LHCN-M2 (cell line): ENCODE results near the gene RAPGEF6. TPM values are rescaled to one million over a fixed set of nuclear protein-coding genes. Genes with fewer than 3 reads are reported as not detected.
"Not testable (repeated sequence)": the region's sequence is repeated elsewhere in the genome, so short reads cannot be mapped to it uniquely, and the experiment has no call there.

Experiments
- DNase-seq: peaks from one replicate; pipeline ENCODE4 v3.0.0-alpha.2; 2012; ENCODE audit warnings: low read depth
- total RNA-seq: library from RNA; depleted of rRNA; stranded (reverse); fragments of >200 nt; gene quantifications from 2 replicates; pipeline ENCODE4 v1.2.3, GENCODE V29; 2014

Gene RAPGEF6
- total RNA-seq, 1 experiment from 2014 or later: 12.4 TPM

DNA sequence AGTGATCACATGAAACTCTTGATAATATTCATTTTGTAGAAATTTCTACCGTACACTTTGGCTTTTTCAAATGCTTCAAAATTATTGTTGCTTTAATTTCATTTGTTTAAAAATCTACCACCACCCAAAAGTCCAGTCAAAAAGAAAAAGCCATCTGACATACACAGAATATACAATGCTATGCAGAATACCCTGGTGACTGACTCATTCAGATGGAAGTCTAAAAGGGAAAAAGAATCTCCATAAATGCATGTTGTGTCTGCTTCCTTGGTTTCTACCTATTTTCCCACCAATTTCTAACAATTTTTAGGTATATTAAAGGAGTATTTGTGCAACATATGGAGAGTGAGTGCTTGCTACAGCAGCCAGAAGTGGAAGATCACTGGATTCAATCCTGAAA lies 9.3 kb upstream of the RAPGEF6 start:
- no peak for DNase-seq

DNA sequence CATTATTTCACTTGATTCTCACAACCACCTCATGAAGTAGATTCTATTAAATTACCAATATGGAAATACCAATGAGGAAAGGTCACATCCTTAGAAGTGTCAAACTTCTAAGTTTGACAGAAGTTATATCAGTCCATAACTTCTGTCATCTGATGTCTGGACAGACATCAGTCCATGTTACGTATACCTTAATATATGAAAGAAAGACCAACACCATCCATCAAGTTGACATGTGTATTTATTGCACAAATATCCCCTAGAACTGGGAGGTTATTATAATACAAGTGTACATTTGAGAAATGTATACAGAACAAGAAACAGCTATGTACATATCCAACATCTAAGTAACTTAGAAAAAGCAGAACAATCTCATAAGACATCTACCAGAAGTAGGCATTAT lies 6.5 kb upstream of the RAPGEF6 start:
- no peak for DNase-seq

DNA sequence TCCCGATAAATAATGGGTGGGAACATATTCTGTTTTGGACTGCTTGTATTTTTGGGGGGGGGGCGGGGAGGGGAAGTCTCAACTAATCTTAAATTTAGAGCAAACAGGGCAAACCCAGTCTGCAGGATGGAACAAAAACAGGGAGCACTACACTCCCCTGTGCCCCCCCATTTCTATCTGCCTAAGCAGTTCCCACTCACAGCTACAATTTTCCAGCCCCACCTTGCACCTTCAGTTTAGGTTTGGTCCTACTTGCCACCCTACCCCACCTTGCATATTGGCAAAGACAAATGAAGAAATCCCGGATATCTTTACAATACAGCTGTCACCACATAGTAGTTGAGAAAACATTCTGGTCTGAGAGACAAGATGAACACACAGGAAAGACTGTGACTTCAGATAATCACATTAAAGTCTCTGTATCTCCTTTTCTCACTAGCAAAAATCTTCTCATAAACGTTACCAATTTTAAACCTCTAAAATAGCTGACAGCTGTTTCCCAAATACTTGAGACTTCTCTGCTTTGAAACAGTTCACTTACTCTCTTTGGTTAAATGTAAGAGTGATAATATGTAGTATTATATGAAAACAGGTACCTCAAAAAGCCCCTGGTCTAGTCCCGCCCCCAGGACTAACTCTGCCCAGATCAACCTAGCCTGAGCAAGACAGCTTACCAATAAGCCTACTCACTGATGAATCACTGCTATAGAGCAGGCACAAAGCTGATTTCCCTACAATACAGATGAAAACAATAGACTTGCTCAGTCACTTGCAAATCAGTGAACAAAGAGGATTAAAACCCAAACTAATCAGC lies 5.2 kb upstream of the RAPGEF6 start:
- DNase-seq: peak; percentile 35

DNA sequence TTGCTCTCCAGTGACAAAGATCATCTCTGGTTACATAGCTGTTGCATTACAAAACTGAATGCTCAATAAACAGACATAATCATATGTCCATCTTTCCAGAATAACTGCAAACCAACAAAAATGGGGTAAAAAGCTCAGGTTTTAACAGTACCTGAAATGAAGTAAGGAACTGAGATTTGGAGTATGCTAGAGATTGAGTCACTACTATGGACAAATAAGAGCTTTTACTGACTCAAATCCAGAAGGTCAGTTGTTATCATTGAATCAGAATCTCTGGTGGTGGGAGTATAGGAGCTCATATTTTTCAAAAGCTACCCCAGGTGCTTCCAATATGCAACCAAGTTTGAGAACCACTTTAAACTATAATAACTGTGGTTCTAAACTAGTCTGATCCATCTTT lies 4.1 kb upstream of the RAPGEF6 start:
- DNase-seq: no peak

DNA sequence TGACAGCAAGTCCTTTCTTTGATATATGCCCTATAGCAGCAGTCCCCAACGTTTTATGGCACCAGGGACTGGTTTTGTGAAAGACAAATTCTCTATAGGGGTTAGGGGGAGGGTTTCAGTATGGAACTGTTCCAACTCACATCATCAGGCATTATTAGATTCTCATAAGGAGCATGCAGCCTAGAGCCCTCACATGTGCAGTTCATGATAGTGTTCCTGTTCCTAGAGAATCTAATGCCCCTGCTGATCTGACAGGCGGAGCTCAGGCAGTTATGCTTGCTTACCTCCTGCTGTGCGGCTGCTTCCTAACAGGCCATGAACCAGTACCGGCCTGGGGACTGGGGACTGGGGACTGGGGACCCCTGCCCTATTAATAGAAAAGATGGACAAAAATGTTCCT lies 2.7 kb upstream of the RAPGEF6 start:
- no peak for DNase-seq

DNA sequence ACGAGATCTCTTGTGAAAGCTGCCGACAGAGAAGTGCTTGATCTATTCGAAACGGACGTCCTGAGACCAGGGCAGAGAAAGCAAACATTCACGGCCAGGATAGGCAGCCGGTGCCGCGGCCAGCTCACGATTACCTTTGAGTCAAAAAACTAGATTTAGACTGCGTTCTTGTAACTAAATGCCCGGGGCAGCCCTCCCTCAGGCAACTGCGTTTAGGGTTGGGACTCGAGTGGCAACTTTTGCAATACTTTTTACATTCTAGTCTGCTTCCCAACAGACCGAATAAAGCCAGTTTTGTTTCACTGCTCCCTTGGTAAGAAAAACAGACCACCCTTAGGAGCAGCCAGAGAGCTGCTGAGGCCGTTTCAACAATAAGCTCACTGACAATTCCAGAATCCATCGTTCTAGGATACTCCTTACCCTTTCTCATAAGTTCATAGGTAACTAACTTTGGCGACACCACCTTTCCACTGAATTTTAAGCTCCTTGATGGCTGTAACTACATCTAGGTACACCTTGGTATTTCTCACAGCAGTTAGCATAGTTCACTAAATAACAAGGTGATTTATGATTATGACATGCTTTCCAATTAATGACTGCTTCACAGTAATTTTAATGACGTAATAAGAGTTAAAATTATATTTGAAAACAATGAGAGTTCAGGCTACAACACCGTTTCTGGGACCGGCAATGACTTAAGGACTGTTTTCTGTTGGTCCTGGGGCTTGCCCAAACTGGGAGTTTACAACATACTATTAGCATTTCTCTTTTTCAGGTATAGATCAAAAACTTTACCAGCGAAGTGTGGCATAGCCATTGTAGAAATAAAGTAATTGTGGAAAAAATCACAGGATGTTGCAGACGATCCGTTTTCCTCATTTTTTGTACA lies 899 bp upstream of the RAPGEF6 start:
- DNase-seq: no peak

DNA sequence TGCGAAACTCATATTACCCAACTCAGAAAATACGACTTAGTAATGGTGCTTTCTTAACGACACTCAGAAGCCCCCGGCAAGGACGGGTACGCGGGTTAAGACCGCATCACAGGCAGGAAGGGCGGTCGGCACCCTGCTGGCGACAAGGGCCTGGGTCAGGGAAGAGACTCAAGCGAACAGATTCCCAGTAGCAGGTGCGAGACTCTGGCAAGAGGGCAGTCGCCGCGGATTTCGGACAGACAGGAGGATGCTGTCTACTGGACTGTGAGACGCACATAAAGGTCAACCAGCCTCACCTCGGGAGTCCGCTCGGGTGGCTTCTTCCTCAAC lies 398 bp downstream of the RAPGEF6 start:
- DNase-seq: peak; percentile 61

DNA sequence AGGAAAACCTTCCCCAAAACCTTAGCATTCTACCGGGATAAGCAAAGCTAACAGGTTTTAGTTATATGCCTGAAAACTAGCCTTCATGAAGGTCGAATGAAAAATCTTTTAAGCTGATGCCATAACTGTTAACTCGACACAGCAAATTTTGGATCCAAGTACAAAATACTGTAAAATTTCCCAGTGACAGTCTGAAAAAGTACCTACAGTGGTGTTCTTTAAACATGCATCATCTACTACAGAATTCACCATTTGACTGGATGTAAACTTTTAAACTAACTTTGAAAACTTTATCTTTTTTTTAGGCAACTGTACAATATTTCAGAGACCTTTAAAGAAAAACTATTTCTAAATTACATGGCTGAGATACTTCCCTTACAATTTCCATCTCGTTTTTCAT lies 791 bp downstream of the RAPGEF6 start:
- DNase-seq: no peak

DNA sequence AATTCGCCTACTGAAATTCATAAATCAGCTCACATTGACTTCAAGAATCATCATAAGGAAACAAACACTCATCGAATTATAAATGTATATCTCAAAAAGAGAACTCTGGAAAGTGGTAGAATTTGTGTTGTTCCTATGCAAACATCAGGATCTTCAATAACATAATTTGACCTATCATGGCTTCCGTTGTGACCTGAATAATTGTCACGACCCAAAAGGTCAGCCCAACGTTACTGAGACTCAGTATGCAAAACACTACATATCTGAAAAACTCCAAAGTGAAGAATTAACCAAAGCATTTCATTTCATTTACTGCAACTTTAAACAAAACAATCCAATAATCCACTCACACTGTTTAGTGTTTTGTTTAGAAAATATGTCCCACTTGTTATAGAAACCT lies 1.2 kb downstream of the RAPGEF6 start:
- DNase-seq: no peak

DNA sequence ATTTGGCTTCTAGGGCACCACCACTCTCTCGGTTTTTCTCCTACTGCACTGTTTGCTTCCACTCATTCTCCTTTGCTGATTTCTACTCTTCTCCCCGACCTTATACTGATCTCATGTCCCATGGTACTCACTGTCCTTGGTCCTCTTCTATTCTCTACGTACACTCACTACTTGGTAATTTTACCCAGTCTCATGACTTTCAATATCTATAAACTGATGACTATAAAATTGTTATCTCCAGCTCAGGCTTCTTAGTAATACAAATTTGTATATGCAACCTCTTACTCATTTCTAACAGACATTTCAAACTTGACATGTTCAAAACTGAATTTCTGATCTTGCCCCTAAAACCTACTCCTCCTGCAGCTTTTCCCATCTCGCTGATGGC lies 4.1 kb downstream of the RAPGEF6 start:
- DNase-seq: no peak

DNA sequence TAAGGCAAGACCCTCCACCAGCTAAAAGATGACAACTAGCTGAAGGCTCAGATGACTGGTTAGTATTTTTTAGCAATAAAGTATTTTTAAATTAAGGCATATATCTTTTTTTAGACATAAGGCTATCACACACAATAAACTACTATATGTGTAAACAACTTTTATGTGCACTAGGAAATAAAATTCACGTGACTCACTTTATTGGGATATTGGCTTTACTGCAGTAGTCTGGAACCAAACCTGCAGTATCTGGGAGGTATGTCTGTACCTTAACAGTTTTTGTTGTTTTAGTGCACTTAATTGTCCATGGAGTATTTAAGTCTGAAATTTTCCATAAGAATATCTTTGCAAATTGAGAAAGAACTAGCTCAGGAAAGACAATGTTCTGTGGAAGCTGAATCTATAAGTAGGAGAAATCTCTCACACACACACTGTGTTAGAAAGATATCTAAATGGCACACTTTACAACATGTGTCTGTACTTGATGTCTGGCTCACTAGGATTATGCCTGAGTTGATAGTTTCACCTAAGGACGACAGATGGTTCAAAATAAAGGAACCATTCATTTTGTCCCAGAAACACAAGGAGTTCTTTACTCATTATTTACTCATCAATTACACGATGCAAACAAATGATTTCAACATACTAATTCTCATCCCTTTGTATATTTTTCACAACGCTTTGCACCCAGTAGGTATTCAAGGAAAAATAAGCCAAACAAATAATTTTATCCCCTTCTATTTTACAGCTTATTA lies 4.6 kb downstream of the RAPGEF6 start:
- no peak for DNase-seq

DNA sequence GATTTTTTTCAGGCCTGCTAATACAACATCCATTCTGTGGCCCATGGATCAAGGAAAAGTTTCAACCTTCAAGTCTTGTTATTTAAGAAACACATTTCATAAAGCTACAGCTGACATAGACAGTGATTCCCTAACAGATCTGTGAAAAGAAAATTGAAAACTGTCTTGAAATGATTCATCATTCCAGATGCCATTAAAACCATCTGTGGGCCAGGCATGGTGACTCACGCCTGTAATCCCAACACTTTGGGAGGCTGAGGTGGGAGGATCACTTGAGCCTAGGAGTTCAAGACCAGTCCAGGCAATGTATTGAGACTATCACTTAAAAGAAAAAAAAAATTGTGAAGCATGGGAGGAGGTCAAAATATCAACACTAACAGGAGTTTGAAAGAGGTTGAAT lies 6.0 kb downstream of the RAPGEF6 start:
- peak; percentile 75 for DNase-seq

DNA sequence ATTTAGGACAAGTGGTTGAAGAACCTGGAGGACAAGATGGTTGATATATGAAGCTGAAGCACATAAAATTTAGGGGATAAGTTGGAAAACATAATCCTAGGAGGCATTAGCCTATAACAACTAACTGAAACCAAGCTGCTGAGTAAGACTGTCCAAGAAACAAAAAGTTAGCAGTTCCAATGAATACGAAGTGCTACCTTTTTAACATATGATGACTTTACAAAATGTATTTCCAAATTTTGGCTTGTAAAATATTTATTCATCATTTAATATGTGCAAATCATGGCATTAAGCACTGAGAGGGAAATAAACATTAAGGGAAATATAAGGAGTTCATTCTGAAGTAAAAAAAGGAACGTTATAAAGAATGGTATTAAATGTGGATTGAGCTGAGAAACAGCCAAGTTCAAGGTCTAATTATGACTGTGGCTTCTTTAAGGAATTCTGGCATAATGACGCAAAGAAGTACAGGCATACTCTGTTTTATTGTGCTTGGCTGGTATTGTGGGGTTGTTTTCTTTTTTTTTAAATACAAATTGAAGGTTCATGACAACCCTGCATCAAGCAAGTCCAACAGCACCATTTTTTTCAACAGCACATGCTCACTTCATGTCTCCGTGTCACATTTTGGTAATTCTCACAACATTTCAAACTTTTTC lies 7.7 kb downstream of the RAPGEF6 start:
- DNase-seq: no peak

DNA sequence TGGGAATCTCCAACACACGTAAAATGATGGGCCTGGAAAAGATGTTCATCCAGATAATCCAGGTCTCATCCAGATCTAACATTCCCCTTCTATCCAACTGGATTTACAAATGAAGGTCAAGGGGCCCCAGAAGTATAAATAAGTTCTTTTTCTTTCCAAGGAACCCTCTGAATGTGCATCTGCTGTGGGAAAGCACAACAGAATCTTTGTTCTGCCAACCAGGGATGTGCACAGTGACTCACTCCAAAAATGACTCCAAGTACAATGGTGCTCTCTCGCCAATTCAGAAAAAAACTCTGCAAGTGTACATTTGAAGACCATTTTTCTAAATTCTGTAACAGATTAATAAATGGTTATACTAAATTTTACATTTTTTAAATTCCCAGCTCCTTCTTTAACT lies 12.4 kb downstream of the RAPGEF6 start:
- peak; percentile 78 for DNase-seq

DNA sequence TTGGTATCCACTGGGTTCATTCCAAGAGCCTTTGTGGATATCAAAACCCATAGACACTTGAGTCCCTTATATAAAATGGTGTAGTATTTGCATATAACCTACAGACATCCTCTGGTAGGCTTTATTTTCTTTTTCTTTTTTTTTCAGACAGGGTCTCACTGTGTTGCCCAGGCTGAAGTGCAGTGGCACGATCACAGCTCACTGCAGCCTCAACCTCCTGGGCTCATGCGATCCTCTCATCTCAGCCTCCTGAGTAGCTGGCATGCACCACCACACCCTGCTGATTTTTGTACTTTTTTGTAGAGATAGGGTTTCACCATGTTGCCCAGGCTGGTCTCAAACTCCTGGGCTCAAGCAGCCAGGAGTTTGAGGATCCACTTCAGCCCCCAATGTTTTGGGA lies 13.9 kb downstream of the RAPGEF6 start:
- DNase-seq: not testable (repeated sequence)

DNA sequence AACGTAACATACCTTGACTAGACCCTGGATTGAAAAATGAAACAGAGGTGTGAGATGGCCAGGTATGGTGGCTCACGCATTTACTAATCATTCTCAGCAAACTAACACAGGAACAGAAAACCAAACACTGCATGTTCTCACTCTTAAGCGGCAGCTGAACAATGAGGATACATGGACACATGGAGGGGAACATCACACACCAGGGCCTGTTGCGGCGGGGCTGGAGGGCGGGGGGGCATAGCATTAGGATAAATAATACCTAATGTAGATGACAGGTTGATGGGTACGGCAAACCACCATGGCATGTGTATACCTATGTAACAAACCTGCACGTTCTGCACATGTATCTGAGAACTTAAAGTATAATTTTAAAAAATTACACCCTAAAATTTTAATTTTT lies 15.9 kb downstream of the RAPGEF6 start:
- DNase-seq: no peak

DNA sequence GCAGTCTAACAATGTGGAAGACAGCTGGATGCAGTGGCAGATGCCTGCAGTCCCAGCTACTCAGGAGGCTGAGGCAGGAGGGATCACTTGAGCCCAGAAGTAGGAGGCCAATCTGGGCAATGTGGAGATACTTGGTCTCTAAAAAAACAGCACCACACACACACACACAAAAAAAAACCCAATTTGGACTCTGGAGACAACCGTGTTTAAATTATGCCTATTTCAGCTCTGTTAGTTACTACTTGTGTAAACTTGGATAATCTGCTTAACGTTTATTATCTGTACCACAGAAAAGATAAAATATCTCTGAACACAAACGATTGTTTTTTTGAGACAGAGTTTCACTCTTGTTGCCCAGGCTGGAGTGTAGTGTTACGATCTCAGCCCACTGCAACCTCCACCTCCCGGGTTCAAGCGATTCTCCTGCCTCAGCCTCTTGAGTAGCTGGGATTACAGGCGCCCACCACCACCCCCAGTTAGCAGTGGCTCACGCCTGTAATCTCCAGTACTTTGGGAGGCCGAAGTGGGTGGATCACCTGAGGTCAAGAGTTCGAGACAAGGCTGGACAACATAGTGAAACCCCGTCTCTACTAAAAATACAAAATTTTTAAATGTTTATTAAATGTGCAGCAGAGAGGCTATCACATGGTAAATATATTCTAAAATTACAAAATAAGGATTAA lies 17.7 kb downstream of the RAPGEF6 start:
- DNase-seq: no peak

DNA sequence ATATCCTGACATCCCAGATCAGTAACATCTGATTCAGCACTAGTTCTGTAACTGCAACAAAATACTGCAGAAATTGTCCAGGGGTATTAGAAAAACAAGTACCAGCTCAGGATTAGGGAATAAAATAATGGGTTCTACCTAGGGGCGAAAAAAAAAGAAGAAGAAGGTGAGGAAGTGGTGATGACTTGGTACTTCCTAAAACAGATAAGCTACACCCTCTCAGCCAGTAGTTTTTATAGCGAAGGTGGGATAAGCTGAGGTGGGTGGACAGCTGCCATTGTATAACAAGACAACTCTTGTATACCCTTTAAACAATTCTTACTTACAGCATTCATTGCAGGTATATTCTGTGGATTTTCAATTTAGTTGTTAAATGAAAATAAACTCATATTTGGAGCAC lies 19.1 kb downstream of the RAPGEF6 start:
- DNase-seq: no peak

DNA sequence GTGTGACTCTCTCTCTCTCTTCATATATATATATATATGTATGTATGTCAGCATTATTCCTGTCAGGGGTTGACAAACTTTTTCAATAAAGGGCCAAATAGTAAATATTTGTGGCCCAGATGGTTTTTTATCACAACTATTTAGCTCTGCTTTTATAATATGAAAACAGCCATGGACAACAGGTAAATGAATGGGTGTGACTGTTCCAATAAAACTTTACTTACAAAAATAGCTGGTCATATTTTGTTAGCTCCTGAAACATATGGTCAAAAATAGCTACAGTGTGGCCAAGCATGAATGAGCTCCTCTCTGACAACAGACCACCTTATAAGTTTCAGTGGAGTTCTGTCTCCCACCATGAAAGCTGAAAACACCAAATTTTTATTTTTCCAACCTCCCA lies 21.6 kb downstream of the RAPGEF6 start:
- no peak for DNase-seq

DNA sequence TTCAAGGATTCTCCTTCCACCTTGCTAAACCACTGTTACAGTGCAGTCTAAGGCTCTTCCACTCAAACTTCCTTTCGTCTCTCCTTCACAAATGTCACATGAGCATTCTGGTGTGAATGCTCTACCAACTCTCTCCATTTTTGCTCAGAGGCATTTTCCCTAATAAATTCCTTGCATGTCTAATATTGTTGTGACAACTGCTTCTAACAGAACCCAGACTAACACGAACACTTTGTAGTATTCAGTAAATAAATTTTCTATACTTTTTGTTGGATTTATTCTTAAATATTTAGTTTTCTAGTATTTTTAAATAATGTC lies 24.0 kb downstream of the RAPGEF6 start:
- no peak for DNase-seq
